ENCODE measurements around the gene GPR137C. TPM values are rescaled to one million over a fixed set of nuclear protein-coding genes. Genes with fewer than 3 reads are reported as not detected.

The GPR137C gene
- total RNA-seq, 2 donors from 2014 or later: under 0.01 TPM; not detected in 1

DNA sequence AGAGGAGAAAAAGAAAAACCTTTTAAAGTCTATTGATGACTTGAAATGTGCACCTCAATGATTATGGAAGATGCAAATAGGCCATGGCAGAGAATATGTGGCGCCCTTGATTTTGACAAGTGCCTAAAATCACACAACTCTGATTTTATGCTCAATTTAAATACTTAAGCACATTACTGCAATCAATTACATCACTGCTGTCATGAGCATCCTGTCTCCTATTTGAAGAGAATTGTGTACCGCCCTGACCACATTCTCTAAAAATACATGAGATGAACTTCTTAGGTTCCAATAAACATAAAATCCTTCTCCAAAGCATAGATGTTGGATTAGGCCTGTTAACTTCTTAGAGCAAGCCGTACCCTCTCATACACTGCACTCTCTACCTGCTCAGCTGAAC is 2.0 kb upstream of the GPR137C start:
- intact Hi-C loops (cut with DNase I): no loop called here
- DNase-seq (no peak), ATAC-seq (no peak)
- TF ChIP-seq, protein P1, sequence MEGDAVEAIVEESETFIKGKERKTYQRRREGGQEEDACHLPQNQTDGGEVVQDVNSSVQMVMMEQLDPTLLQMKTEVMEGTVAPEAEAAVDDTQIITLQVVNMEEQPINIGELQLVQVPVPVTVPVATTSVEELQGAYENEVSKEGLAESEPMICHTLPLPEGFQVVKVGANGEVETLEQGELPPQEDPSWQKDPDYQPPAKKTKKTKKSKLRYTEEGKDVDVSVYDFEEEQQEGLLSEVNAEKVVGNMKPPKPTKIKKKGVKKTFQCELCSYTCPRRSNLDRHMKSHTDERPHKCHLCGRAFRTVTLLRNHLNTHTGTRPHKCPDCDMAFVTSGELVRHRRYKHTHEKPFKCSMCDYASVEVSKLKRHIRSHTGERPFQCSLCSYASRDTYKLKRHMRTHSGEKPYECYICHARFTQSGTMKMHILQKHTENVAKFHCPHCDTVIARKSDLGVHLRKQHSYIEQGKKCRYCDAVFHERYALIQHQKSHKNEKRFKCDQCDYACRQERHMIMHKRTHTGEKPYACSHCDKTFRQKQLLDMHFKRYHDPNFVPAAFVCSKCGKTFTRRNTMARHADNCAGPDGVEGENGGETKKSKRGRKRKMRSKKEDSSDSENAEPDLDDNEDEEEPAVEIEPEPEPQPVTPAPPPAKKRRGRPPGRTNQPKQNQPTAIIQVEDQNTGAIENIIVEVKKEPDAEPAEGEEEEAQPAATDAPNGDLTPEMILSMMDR (IDR thresholded peaks at IDR 0.05): no peak
- TF ChIP-seq POLR2A (IDR thresholded peaks at IDR 0.05): no peak
- Histone ChIP-seq H3K27ac (peak overlapping the region in 3 of 4 donors; percentile 85 to 94 (median 93)), H3K36me3 (replicated peaks in 1 of 2; ENCODE audit: insufficient read depth in 1 of 2, low read depth in 2 of 2) (no peaks in the 10 kb centered on the region), H3K9me3 (no peaks in the 10 kb centered on the region), H3K4me3 (no peak overlapping the region), H3K27me3 (no peaks in the 10 kb centered on the region), H3K4me1 (peaks cover 32% of the 10 kb centered on the region)
- WGBS, 2 donors: 91 to 94% methylated on average over 3 of the region's 3 CpGs

DNA sequence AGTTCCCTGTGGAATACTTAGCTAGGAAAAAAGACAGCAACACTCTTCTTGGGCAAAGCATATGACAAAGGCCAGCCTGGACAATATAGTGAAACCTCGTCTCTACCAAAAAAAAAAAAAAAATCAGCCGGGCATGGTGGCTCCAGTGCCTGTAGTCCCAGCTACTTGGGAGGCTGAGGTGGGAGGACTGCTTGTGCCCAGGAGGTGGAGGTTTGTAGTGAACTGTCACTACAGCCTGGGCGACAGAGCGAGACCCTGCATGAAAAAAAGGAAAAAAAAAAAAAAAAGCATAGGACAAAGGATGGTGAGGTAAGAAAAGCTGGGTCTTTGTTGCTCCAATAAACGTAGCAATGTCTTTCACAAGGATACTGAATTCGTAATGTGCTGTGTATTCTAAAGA is 1.4 kb upstream of the GPR137C start:
- Histone ChIP-seq H3K9me3 (no peaks in the 10 kb centered on the region), H3K27me3 (no peaks in the 10 kb centered on the region), H3K27ac (peak overlapping the region in 3 of 4 donors; percentile 85 to 94 (median 93)), H3K4me3 (peak overlapping the region in 1 of 2 donors; percentile 77), H3K4me1 (peaks cover 32% of the 10 kb centered on the region), H3K36me3 (replicated peaks in 1 of 2; ENCODE audit: insufficient read depth in 1 of 2, low read depth in 2 of 2) (no peaks in the 10 kb centered on the region)
- ATAC-seq: no peak
- WGBS, 2 donors: 13 to 31% methylated on average over 6 of the region's 6 CpGs
- TF ChIP-seq, protein P1 (IDR thresholded peaks at IDR 0.05): peak in 1 of 7 experiments; percentile 3
- TF ChIP-seq POLR2A (IDR thresholded peaks at IDR 0.05): no peak
- no peak for DNase-seq
- intact Hi-C loops (cut with DNase I): no loop called here

DNA sequence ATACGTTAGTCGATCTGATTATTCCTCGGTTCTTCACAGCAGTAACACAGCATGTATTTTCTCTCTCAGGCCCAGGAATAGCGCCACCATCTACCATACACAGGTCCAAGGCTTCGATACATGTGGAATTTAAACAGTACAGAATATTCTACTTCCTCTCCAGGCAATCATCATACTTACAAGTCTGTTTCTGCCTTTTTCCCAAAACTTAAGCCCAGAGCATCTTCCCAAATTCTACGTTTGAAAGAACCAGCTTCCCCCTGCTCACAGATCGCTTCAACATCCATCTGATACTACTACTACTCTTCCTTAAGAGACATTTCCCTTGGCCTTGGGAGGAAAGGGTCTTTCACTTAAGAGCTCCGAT is 957 bp upstream of the GPR137C start:
- Histone ChIP-seq H3K4me3 (peak overlapping the region; percentile 40 to 77), H3K27ac (peak overlapping the region; percentile 85 to 94 (median 90)), H3K27me3 (no peaks in the 10 kb centered on the region), H3K9me3 (no peaks in the 10 kb centered on the region), H3K36me3 (replicated peaks in 1 of 2; ENCODE audit: insufficient read depth in 1 of 2, low read depth in 2 of 2) (no peaks in the 10 kb centered on the region), H3K4me1 (peaks cover 31% of the 10 kb centered on the region)
- intact Hi-C loops (cut with DNase I): no loop called here
- DNase-seq (peak in 3 of 4 donors; percentile 16 to 34 (median 22)), ATAC-seq (no peak)
- TF ChIP-seq, protein P1 (IDR thresholded peaks at IDR 0.05): no peak
- 0% methylated on average over 8 of the region's 8 CpGs for WGBS, 2 donors

DNA sequence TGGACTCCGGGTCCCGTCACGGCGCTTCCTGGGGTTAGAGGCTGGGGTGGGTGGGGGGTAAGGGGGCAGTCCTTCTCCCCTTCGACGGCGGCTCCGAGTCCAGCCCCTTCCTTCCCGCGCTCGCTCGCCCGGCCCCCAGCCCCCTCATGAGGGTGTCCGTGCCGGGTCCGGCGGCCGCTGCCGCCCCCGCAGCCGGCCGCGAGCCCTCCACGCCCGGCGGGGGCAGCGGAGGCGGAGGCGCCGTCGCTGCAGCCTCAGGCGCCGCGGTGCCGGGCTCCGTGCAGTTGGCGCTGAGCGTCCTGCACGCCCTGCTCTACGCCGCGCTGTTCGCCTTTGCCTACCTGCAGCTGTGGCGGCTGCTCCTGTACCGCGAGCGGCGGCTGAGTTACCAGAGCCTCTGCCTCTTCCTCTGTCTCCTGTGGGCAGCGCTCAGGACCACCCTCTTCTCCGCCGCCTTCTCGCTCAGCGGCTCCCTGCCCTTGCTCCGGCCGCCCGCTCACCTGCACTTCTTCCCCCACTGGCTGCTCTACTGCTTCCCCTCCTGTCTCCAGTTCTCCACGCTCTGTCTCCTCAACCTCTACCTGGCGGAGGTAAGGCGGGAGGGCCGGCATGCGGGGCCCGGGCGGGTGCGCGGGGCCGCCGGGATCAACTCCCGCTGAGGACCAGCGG is 500 bp downstream of the GPR137C start:
- H3K4me3 ChIP-seq: peak overlapping the region; percentile 37 to 39
- no peaks in the 10 kb centered on the region for H3K9me3 ChIP-seq
- ATAC-seq: peak; percentile 14
- H3K27ac ChIP-seq: peak overlapping the region; percentile 86 to 94 (median 91)
- H3K27me3 ChIP-seq: no peaks in the 10 kb centered on the region
- H3K36me3 ChIP-seq (replicated peaks in 1 of 2; ENCODE audit: insufficient read depth in 1 of 2, low read depth in 2 of 2): no peaks in the 10 kb centered on the region
- WGBS, 2 donors: 0% methylated on average over 22 to 69 of the region's 69 CpGs
- intact Hi-C loops (cut with DNase I): no loop called here
- peak; percentile 28 to 47 (median 44) for DNase-seq
- peaks cover 27% of the 10 kb centered on the region for H3K4me1 ChIP-seq
- TF ChIP-seq, protein P1 (IDR thresholded peaks at IDR 0.05): no peak
- no peak for TF ChIP-seq POLR2A (IDR thresholded peaks at IDR 0.05)
